Kidney (tissue), 14 donors: ENCODE results near the gene RAB6A. TPM values are rescaled to one million over a fixed set of nuclear protein-coding genes. Genes with fewer than 3 reads are reported as not detected.
A peak's percentile ranks its signal among the peaks of the same experiment; 100 is the strongest.

Experiments used
- DNase-seq, 5 donors: peaks; one replicate each; pipeline ENCODE4 v3.0.0-alpha.2; 2013 to 2020
- FAIRE-seq: peaks from 2 replicates; lab custom pipeline; 2012; peaks lifted over from hg19 to GRCh38; lab: Jason Lieb, UNC
- H3K27ac ChIP-seq, 2 donors: one replicate each; pipeline ENCODE4 v1.7.0; 2013; ENCODE audit warnings: low read depth in 2 of 2, low read length in 2 of 2, inconsistent platforms in 1 of 2
- H3K27me3 ChIP-seq: one replicate; pipeline ENCODE4 v1.7.1; 2013; ENCODE audit warnings: low read length, inconsistent platforms; ENCODE audit not compliant: control insufficient read depth, insufficient read depth
- H3K36me3 ChIP-seq, 3 donors: one replicate each; pipeline versions ENCODE4 v1.7.0 to v1.7.1; 2013; ENCODE audit warnings: low read length in 3 of 3, control low read depth in 1 of 3, inconsistent platforms in 1 of 3; ENCODE audit not compliant: insufficient read depth in 3 of 3, control insufficient read depth in 2 of 3
- H3K4me1 ChIP-seq, 3 donors: one replicate each; pipeline versions ENCODE4 v1.7.0 to v1.7.1; 2013; ENCODE audit warnings: low read length in 3 of 3, inconsistent platforms in 1 of 3, low read depth in 1 of 3; ENCODE audit not compliant: control insufficient read depth in 2 of 3, insufficient read depth in 2 of 3
- H3K4me3 ChIP-seq, 3 donors: one replicate each; pipeline versions ENCODE4 v1.7.0 to v1.8.1; 2013; ENCODE audit warnings: low read length in 3 of 3, control low read depth in 1 of 3, inconsistent platforms in 1 of 3
- H3K9ac ChIP-seq, 3 donors: one replicate each; pipeline versions ENCODE4 v1.7.0 to v1.7.1; 2013; ENCODE audit warnings: low read length in 3 of 3, control low read depth in 1 of 3, inconsistent platforms in 1 of 3
- H3K9me3 ChIP-seq, 3 donors: one replicate each; pipeline versions ENCODE4 v1.7.0 to v1.7.1; 2013; ENCODE audit warnings: low read length in 3 of 3, control low read depth in 1 of 3, inconsistent platforms in 1 of 3; ENCODE audit not compliant: control insufficient read depth in 2 of 3, insufficient read depth in 1 of 3
- CTCF ChIP-seq: IDR thresholded peaks from 3 replicates; pipeline ENCODE4 v1.5.1; 2012; ENCODE audit warnings: mild to moderate bottlenecking, moderate library complexity, borderline replicate concordance; ENCODE audit not compliant: insufficient read depth; ENCODE audit errors: extremely low read depth
- intact Hi-C: fragments of 100-400 bp; cut with DNase I; formaldehyde crosslinking; loops from one replicate; pipeline ENCODE4 v1.11.1; 2022
- polyA plus RNA-seq: library from polyadenylated mRNA; stranded (reverse); fragments of 350-450 nt; fragmentation: Illumina TruSeq; extraction: RNeasy Lipid Tissue Mini Kit (QIAGEN cat#74804); gene quantifications from one replicate; pipeline ENCODE4 v1.2.3, GENCODE V29; 2014; ENCODE audit warnings: low read depth, low replicate concordance; ENCODE audit not compliant: insufficient read depth
- total RNA-seq: library from RNA; stranded (reverse); fragmentation: NEBNext Ultra II Directional; extraction: Animal tissue kit (Norgen Biotek cat#: 25700); gene quantifications from one replicate; pipeline ENCODE4 v1.2.1, GENCODE V29; 2021
- donor health status: control.
- donor health status: control.
- donor health status: control.
- donor health status: control.
- donor health status: control.
- donor health status: DM: yes; HTN: yes; CAD: no.
- donor health status: Normal renal cell carcinoma (clear cell type).

Gene RAB6A
- total and polyA plus RNA-seq, 2 donors from 2014 or later, result 61.0 to 138 TPM

GRCh38 chr11:73758451-73758850 is 2.4 kb downstream of the RAB6A start:
- DNase-seq, result no peak
- Histone ChIP-seq H3K4me3 (peak overlapping the region in 1 of 3 donors; percentile 73), H3K27me3 (no peaks in the 10 kb centered on the region), H3K9me3 (no peaks in the 10 kb centered on the region), H3K27ac (no peak overlapping the region), H3K36me3 (no peaks in the 10 kb centered on the region), H3K4me1 (peaks cover 5 to 21% (median 7%) of the 10 kb centered on the region in 3 donors), H3K9ac (peak overlapping the region in 1 of 3 donors; percentile 28)
- no peak for FAIRE-seq
- intact Hi-C loops, result no loop called here
- no peak for TF ChIP-seq CTCF

- DNase-seq (no peak), FAIRE-seq (no peak)
- no peaks in the 10 kb centered on the region for H3K36me3 ChIP-seq
- TF ChIP-seq CTCF, result no peak
- no peaks in the 10 kb centered on the region for H3K27me3 ChIP-seq
- no peaks in the 10 kb centered on the region for H3K9me3 ChIP-seq
- H3K4me1 ChIP-seq, result peaks cover 5 to 21% (median 7%) of the 10 kb centered on the region in 3 donors
- no peak overlapping the region for H3K9ac ChIP-seq
- H3K4me3 ChIP-seq, result no peak overlapping the region
- no peak overlapping the region for H3K27ac ChIP-seq
- intact Hi-C loops, result no loop called here
Measured at GRCh38 chr11:73757598-73757997, 3.3 kb downstream of the RAB6A start.

- H3K9ac ChIP-seq, result no peak overlapping the region
- FAIRE-seq, result no peak
Measured at GRCh38 chr11:73755670-73756069, 5.2 kb downstream of the RAB6A start.

More at GRCh38 chr11:73755670-73756069, 5.2 kb downstream of the RAB6A start:
- Histone ChIP-seq H3K27ac (no peak overlapping the region), H3K4me3 (no peak overlapping the region), H3K4me1 (peaks cover 5 to 21% (median 10%) of the 10 kb centered on the region in 3 donors), H3K9me3 (no peaks in the 10 kb centered on the region), H3K36me3 (no peaks in the 10 kb centered on the region), H3K27me3 (no peaks in the 10 kb centered on the region)
- DNase-seq, result no peak
- TF ChIP-seq CTCF, result no peak
- intact Hi-C loops, result no loop called here
